RWPE1 (cell line): ENCODE measurements around the gene DCDC2B.
"Not testable (repeated sequence)": the region's sequence is repeated elsewhere in the genome, so short reads cannot be mapped to it uniquely, and the experiment has no call there.

Source experiments
- CTCF ChIA-PET: fragments of 350-600 bp; sonication (Branson Sonifier 250); formaldehyde crosslinking; extraction: SDS; loops from one replicate; lab custom pipeline; 2021; lab: Yijun Ruan, JAX
- POLR2A ChIA-PET: fragments of 400-600 bp; formaldehyde crosslinking; extraction: SDS; loops from one replicate; lab custom pipeline; 2020; ENCODE audit warnings: antibody characterized with exemption; ENCODE audit not compliant: low non-redundant PET; lab: Yijun Ruan, JAX
- DNase-seq: peaks from one replicate; pipeline ENCODE4 v3.0.0; 2012; ENCODE audit warnings: low spot score
- H3K27ac ChIP-seq: fragments of 450-650 bp; 2 replicates; pipeline ENCODE4 v1.5.1; 2017
- CTCF ChIP-seq: fragments of 450-650 bp; conservative IDR thresholded peaks from 2 replicates; pipeline ENCODE4 v1.5.1; 2017; ENCODE audit warnings: low read depth, mild to moderate bottlenecking

DCDC2B gene

GRCh38 chr1:32208891-32209328 lies at the start of gene DCDC2B:
Gene DCDC2B, plus strand, starts transcription at chr1:32209089. Its CDS starts 5 bp downstream, at chr1:32209094.
- H3K27ac ChIP-seq, result peak within 1 kb of the TSS; percentile 52
- TF ChIP-seq CTCF, result no peak
- POLR2A ChIA-PET, result no interaction called here
- CTCF ChIA-PET, result no interaction called here
- peak; percentile 52 for DNase-seq

DNA sequence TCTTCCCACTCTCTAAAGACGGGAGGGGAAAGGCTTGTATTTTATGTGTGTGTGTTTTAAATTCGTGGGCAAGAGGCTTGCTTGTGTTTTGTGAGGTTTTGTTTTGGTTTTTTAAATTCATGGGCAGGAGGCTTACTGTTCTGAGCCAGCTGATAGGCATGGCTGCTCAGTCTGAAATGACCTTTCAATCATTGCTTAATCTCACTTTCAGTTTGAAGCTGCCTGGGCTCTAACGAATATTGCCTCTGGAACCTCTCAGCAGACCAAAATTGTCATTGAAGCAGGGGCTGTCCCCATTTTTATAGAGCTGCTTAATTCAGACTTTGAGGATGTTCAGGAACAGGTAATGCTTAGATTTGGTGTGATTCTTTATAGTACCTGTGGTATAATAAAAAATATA lies 49.7 kb upstream of the DCDC2B start:
- no peak for DNase-seq
- CTCF ChIA-PET, result no interaction called here
- POLR2A ChIA-PET, result no interaction called here
- no peak overlapping the region for H3K27ac ChIP-seq
- no peak for TF ChIP-seq CTCF

DNA sequence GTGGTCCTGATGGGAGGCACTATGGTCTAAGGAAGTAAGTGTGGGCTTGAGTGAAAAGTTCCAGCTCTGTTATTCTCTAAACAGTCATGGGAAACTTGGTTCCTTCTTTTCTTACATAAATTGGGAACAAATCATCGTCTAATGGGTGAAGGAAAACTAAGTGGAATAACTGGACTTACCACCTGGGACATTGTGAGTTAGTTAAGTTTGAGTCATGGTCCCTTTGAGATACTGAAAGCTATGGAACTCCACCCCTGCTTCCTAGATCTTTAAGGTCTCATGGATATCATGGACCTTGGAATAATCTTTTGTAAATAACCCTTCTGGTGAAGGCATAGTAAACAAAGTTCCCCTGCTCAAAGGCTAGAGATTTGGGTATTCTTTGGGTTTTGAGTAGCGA lies 45.5 kb upstream of the DCDC2B start:
- ChIA-PET POLR2A (interaction anchor here (0.5 kb wide), 1 partner anchor 12 kb away, joined by 3 read pairs; no protein-coding TSS in a partner anchor), CTCF (interaction anchor here (0.5 to 0.6 kb wide), 3 partner anchors 9 to 770 kb away, joined by 4 read pairs; no protein-coding TSS in a partner anchor)
- DNase-seq, result no peak
- no peak overlapping the region for H3K27ac ChIP-seq
- no peak for TF ChIP-seq CTCF

DNA sequence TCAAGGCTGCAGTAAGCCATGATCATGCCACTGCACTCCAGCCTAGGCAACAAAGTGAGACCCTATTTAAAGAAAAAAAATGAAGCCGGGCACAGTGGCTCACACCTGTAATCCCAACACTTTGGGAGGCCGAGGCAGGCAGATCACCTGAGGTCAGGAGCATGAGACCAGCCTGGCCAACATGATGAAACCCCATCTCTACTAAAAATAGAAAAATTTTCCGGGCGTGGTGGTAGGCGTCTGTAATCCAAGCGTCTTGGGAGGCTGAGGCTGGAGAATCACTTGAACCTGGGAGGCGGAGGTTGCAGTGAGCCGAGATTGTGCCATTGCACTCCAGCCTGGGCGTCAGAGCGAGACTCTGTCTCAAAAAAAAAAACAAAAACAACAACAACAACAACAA lies 43.3 kb upstream of the DCDC2B start:
- DNase-seq, POLR2A ChIA-PET, H3K27ac ChIP-seq: not testable (repeated sequence)
- CTCF ChIA-PET, result interaction anchor here (0.6 kb wide), 1 partner anchor 66 kb away, joined by 3 read pairs; no protein-coding TSS in a partner anchor

DNA sequence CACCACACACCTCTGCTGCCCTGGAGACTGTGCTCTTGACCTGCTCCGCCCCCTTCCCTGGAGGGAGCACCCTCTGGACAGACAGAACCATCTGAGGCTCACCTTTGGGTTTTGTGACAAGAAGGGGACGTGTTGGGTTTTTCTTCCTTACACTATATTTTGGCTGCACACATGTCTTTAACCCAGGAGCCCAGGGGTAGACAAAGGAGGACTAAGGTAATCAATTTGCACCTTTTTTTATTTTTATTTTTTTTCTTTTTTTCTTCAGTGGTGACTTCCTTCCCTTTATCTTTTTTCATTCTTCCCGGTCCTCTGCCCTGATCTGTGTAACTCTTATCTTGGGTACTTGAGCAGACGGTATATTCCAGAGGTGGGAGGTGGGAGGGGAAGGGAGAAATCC lies 37.9 kb upstream of the DCDC2B start:
- no peak overlapping the region for H3K27ac ChIP-seq
- no peak for TF ChIP-seq CTCF
- POLR2A ChIA-PET, result no interaction called here
- DNase-seq, result no peak
- CTCF ChIA-PET, result no interaction called here

DNA sequence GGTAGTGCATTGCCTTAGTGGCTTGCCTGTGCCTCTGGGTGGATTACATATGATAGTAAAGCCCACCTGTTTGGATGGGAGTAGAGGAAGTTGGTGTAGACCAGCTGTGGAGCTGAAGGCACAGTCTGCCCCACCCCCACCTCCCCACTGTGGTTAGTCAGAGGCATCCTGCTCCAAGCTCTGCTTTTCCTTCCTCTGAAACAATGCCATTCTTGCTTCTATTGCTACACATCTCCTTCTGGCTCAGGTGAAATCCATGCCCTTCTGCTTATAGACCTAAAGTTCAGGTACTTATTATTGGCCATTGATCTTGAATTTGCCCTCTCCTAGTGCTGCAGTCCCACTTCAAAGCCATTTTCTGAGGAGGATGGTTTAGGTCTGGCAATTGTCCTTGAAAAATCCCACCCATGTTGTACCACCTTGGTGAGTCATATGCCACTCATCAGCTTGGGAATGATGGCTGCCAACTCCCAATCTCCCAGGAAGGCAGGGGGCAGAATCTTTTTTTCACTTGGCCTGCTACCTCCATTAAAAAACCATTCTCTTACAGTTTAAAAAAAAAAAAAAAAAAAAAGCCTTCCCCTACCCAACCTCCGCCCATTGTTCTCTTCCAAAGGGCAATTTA lies 36.2 kb upstream of the DCDC2B start:
- ChIA-PET POLR2A (no interaction called here), CTCF (interaction anchor here (0.6 to 0.8 kb wide), 2 partner anchors 9 to 72 kb away, joined by 3 to 4 read pairs; no protein-coding TSS in a partner anchor)
- peak; percentile 44 for DNase-seq
- no peak for TF ChIP-seq CTCF
- H3K27ac ChIP-seq, result peak overlapping the region; percentile 29; the same call in 1 of the 2 replicates
